ENCODE data around the gene DMRTC2. TPM values are rescaled to one million over a fixed set of nuclear protein-coding genes. Genes with fewer than 3 reads are reported as not detected.
A peak's percentile ranks its signal among the peaks of the same experiment; 100 is the strongest.

Gene DMRTC2
- total RNA-seq, 2 experiments from 2014 or later = not detected

DNA sequence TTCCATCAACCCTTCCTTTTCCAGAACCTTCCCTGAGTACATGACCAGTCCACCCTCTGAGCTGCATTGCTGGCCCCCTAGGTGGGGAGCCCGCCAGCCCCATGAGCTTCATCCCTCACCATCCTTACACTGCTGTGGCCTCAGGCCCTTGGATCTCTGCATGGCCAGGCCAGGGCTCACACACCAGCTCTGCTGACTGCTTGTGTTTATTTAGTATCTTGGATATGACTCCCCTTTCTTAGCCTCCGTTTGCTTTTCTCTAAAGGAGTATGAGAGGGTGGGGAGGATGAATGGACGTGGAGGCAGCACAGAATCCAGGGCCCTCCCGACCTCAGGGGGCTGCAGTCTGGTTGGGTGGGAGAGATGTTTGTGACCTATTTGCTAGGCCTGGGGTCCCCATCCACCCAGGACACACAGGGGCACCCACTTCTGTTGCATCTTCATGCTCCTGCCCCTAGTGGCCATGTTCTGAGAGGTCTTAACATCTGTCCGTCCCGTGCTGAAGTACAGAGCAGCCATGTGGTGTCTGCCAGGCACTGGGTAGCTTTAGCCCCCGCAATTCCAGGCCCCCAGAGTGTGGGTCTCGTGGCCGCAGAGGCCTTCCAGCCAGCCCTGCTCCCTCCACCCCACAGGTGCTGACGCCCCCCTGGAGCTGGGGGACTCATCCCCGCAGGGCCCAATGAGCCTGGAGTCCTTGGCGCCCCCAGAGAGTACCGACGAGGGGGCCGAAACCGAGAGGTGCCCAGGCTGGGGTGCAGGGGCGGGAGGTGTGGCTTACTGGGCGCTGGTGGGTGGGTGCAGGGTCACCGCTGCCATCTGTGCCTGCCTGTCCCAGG is 51.1 kb downstream of the DMRTC2 start:
- Mint-ChIP-seq H3K9me3 (no peaks in the 10 kb centered on the region), H3K4me1 (ENCODE audit: low read depth) (peaks cover 35% of the 10 kb centered on the region), H3K27ac (peak overlapping the region; percentile 58), H3K4me3 (no peak overlapping the region), H3K36me3 (peaks cover 54% of the 10 kb centered on the region), H3K27me3 (no peaks in the 10 kb centered on the region)
- no peak for DNase-seq
- CTCF ChIA-PET = interaction anchor here (0.9 to 1.0 kb wide), 3 partner anchors 10 to 29 kb away, joined by 3 read pairs; no protein-coding TSS in a partner anchor
- intact Hi-C loops (cut with micrococcal nuclease) = no loop called here
- POLR2A ChIA-PET = interaction anchor here (1.1 kb wide), 1 partner anchor 10 kb away, joined by 4 read pairs; no protein-coding TSS in a partner anchor

DNA sequence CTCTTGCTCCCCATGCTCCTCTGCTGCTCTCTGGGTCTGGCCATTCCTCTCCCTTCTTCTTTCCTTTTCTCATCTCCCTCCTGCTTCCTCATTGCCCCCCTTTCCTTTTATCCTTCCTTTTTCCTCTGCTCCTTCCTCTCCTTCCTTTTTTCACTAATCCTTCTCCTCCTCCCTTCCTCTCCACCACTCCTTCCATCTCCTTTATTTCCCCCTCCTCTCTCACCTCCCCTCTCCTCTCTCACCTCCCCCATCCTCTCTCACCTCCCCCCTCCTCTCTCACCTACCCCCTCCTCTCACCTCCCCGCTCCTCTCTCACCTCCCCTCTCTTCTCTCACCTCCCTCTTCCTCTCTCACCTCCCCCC is 51.7 kb downstream of the DMRTC2 start:
- H3K9me3 Mint-ChIP-seq = no peaks in the 10 kb centered on the region
- ChIA-PET CTCF (interaction anchor here (0.9 kb wide), 1 partner anchor 28 kb away, joined by 3 read pairs; no protein-coding TSS in a partner anchor), POLR2A (no interaction called here)
- peak overlapping the region; percentile 58 for H3K27ac Mint-ChIP-seq
- DNase-seq = no peak
- intact Hi-C loops (cut with micrococcal nuclease) = no loop called here
- peaks cover 32% of the 10 kb centered on the region for H3K4me1 Mint-ChIP-seq (ENCODE audit: low read depth)
- H3K27me3 Mint-ChIP-seq = no peaks in the 10 kb centered on the region
- H3K4me3 Mint-ChIP-seq = no peak overlapping the region
- H3K36me3 Mint-ChIP-seq = peaks cover 51% of the 10 kb centered on the region

DNA sequence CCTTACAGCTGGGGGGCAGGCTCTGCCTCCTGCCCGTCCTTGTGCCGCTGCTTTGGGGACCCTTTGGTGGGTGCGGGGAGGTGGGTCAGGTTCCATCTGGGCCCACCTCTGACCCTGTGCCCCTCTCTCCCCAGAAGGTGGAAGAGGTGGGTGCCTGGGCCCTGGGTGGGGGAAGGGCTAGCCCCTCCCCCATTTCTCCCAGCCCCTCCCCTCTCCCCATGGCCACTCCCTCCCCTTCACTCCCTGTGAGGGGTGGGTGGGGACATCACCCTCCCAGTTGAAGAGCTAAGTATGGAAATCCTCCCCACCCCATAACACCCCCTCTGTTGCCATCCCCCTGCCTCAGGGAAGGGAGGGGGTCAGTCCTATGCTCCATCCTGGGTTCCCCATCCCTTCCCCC is 52.3 kb downstream of the DMRTC2 start:
- POLR2A ChIA-PET = no interaction called here
- CTCF ChIA-PET = no interaction called here
- H3K36me3 Mint-ChIP-seq = peaks cover 54% of the 10 kb centered on the region
- intact Hi-C loops (cut with micrococcal nuclease) = no loop called here
- no peak overlapping the region for H3K4me3 Mint-ChIP-seq
- no peaks in the 10 kb centered on the region for H3K9me3 Mint-ChIP-seq
- H3K4me1 Mint-ChIP-seq (ENCODE audit: low read depth) = peaks cover 31% of the 10 kb centered on the region
- H3K27ac Mint-ChIP-seq = no peak overlapping the region
- no peaks in the 10 kb centered on the region for H3K27me3 Mint-ChIP-seq
- no peak for DNase-seq

DNA sequence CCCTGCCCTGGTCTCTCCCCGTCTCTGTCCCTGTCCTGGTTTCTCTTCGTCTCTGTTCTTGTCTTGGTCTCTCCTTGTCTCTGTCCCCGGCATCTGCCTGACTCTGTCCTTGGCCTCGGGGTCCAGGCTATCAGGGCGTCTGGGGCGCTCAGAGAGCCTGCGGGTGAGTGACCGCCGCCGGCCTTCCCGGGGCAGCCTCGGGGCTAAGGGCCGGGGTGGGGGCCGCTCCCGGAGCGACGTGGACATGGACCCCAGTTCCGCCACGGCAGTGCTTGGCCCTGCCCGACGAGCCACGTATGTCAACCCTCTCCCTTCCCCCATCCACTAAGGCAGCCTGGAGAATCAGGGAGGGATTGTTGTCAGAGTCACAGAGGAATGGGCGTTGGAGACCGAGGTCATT is 53.0 kb downstream of the DMRTC2 start:
- peaks cover 58% of the 10 kb centered on the region for H3K36me3 Mint-ChIP-seq
- H3K27me3 Mint-ChIP-seq = no peaks in the 10 kb centered on the region
- intact Hi-C loops (cut with micrococcal nuclease) = no loop called here
- H3K9me3 Mint-ChIP-seq = no peaks in the 10 kb centered on the region
- CTCF ChIA-PET = no interaction called here
- H3K27ac Mint-ChIP-seq = peak overlapping the region; percentile 66
- DNase-seq = no peak
- peaks cover 30% of the 10 kb centered on the region for H3K4me1 Mint-ChIP-seq (ENCODE audit: low read depth)
- POLR2A ChIA-PET = interaction anchor here (0.8 kb wide), 1 partner anchor 10 kb away, joined by 3 read pairs; no protein-coding TSS in a partner anchor
- H3K4me3 Mint-ChIP-seq = no peak overlapping the region

DNA sequence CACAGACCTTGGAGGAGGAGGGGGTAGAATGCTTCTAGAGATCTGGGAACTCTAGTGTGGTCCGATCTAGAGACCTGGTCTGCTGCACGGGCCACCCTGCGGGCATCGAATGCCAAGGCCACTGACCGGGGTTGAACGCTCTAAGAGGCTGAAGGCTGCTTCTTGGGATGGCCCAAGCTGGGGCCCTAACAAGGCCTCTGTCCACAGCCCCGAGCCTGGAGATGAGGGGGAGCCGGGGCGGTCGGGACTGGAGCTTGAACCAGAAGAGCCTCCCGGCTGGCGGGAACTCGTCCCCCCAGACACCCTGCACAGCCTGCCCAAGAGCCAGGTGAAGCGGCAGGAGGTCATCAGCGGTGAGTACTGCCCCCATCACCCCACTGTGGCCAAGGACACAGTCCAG is 53.4 kb downstream of the DMRTC2 start:
- POLR2A ChIA-PET = interaction anchor here (0.8 kb wide), 1 partner anchor 10 kb away, joined by 3 read pairs; no protein-coding TSS in a partner anchor
- Mint-ChIP-seq H3K27ac (no peak overlapping the region), H3K36me3 (peaks cover 56% of the 10 kb centered on the region), H3K9me3 (no peaks in the 10 kb centered on the region), H3K4me3 (no peak overlapping the region), H3K27me3 (no peaks in the 10 kb centered on the region), H3K4me1 (ENCODE audit: low read depth) (peaks cover 27% of the 10 kb centered on the region)
- DNase-seq = no peak
- CTCF ChIA-PET = no interaction called here
- intact Hi-C loops (cut with micrococcal nuclease) = no loop called here

Small RNAs within 50 kb of the gene (microRNA-seq; reads per million reads assigned to microRNA genes)
- 1.2 reads per million for gene MIR6797 (ENCODE audit: borderline microRNAs expressed, borderline number of aligned reads, borderline replicate concordance)

Other genes starting within 250 kb of the DMRTC2 start
- gene CEACAM4, start 218.0 kb upstream of the DMRTC2 start, total RNA-seq = not detected
- not detected for gene CEACAM7, start 156.8 kb upstream of the DMRTC2 start, total RNA-seq
- not detected for gene CEACAM5, start 136.4 kb upstream of the DMRTC2 start, total RNA-seq
- gene CEACAM6, start 89.5 kb upstream of the DMRTC2 start, total RNA-seq = not detected
- not detected for gene CEACAM3, start 48.5 kb upstream of the DMRTC2 start, total RNA-seq
- gene LYPD4, start 359 bp upstream of the DMRTC2 start, total RNA-seq = not detected
- 1,000 to 10,000 TPM; 3,181 to 3,314 TPM for gene RPS19, start 15.2 kb downstream of the DMRTC2 start, total RNA-seq
- 1 to 10 TPM; 1.5 to 1.6 TPM for gene CD79A, start 32.2 kb downstream of the DMRTC2 start, total RNA-seq
- gene ARHGEF1, start 38.1 kb downstream of the DMRTC2 start, total RNA-seq = 100 to 1,000 TPM; 298 to 327 TPM
- 1 to 10 TPM; 1.3 to 2.0 TPM for gene ERFL, start 83.4 kb downstream of the DMRTC2 start, total RNA-seq
- 10 to 100 TPM; 64.9 to 68.4 TPM for gene RABAC1, start 114.3 kb downstream of the DMRTC2 start, total RNA-seq
- gene ATP1A3, start 149.2 kb downstream of the DMRTC2 start, total RNA-seq = under 1 TPM; 0.64 to 0.85 TPM
- under 1 TPM; 0.73 to 0.90 TPM for gene GRIK5, start 225.2 kb downstream of the DMRTC2 start, total RNA-seq
- 10 to 100 TPM; 12.2 to 13.2 TPM for gene ZNF574, start 231.1 kb downstream of the DMRTC2 start, total RNA-seq